Measurements from ENCODE around the gene GID4.

GID4 gene

GRCh38 chr17:18101828-18102227 lies 62.6 kb downstream of the GID4 start:
- Histone ChIP-seq H3K27me3 (no peaks in the 10 kb centered on the region), H3K9me3 (no peaks in the 10 kb centered on the region), H3K27ac (no peak overlapping the region), H3K36me3 (peaks cover 53 to 98% (median 87%) of the 10 kb centered on the region in 3 donors), H3K4me3 (no peak overlapping the region), H3K4me1 (no peaks in the 10 kb centered on the region)
- intact Hi-C loops (cut with DNase I; ENCODE audit: low total_unique reads): no loop called here
- DNase-seq: no peak
- TF ChIP-seq CTCF (IDR thresholded peaks at IDR 0.05): no peak

GRCh38 chr17:18102640-18103039 lies 63.4 kb downstream of the GID4 start:
- Histone ChIP-seq H3K36me3 (peaks cover 60 to 98% (median 87%) of the 10 kb centered on the region in 3 donors), H3K9me3 (no peaks in the 10 kb centered on the region), H3K4me1 (no peaks in the 10 kb centered on the region), H3K4me3 (no peak overlapping the region), H3K27ac (no peak overlapping the region), H3K27me3 (no peaks in the 10 kb centered on the region)
- intact Hi-C loops (cut with DNase I; ENCODE audit: low total_unique reads): no loop called here
- TF ChIP-seq CTCF (IDR thresholded peaks at IDR 0.05): no peak
- no peak for DNase-seq

- TF ChIP-seq CTCF (IDR thresholded peaks at IDR 0.05): no peak
- H3K36me3 ChIP-seq: peaks cover 39 to 76% (median 64%) of the 10 kb centered on the region in 3 donors
- intact Hi-C loops (cut with DNase I; ENCODE audit: low total_unique reads): no loop called here
- H3K4me3 ChIP-seq: no peak overlapping the region
- H3K27ac ChIP-seq: no peak overlapping the region
- DNase-seq: no peak
- no peaks in the 10 kb centered on the region for H3K9me3 ChIP-seq
- H3K27me3 ChIP-seq: no peaks in the 10 kb centered on the region
- no peaks in the 10 kb centered on the region for H3K4me1 ChIP-seq
These were observed 65.8 kb downstream of the GID4 start for GRCh38 chr17:18105027-18105426.

- Histone ChIP-seq H3K4me3 (no peak overlapping the region), H3K9me3 (no peaks in the 10 kb centered on the region), H3K27ac (no peak overlapping the region), H3K36me3 (peaks cover 36 to 70% (median 59%) of the 10 kb centered on the region in 3 donors), H3K27me3 (no peaks in the 10 kb centered on the region), H3K4me1 (no peaks in the 10 kb centered on the region)
- TF ChIP-seq CTCF (IDR thresholded peaks at IDR 0.05): no peak
- DNase-seq: no peak
- intact Hi-C loops (cut with DNase I; ENCODE audit: low total_unique reads): no loop called here
These were observed 66.4 kb downstream of the GID4 start for GRCh38 chr17:18105595-18105994.

GRCh38 chr17:18106211-18106610 lies 67.0 kb downstream of the GID4 start:
- Histone ChIP-seq H3K27ac (no peak overlapping the region), H3K4me1 (no peaks in the 10 kb centered on the region), H3K9me3 (no peaks in the 10 kb centered on the region), H3K36me3 (peaks cover 33 to 64% (median 55%) of the 10 kb centered on the region in 3 donors), H3K4me3 (no peak overlapping the region), H3K27me3 (no peaks in the 10 kb centered on the region)
- intact Hi-C loops (cut with DNase I; ENCODE audit: low total_unique reads): no loop called here
- TF ChIP-seq CTCF (IDR thresholded peaks at IDR 0.05): no peak
- DNase-seq: no peak
